ENCODE measurements around the gene MSLN. TPM values are rescaled to one million over a fixed set of nuclear protein-coding genes. Genes with fewer than 3 reads are reported as not detected.

The MSLN gene
- total and polyA plus RNA-seq, 2 of the 13 experiments (the other 11 are each of a cell fraction or from before 2014, with no cell fraction given): 2.0 to 2.3 TPM

GRCh38 chr16:802914-803753 is 42.6 kb downstream of the MSLN start:
- no peaks in the 10 kb centered on the region for H4K20me1 ChIP-seq (ENCODE audit: insufficient read depth, low read length)
- peaks cover 28 to 54% of the 10 kb centered on the region in 2 experiments for H3K27me3 ChIP-seq (ENCODE audit: control insufficient read depth in 1 of 2, insufficient read depth in 2 of 2, low read length in 2 of 2)
- H3K4me1 ChIP-seq (ENCODE audit: insufficient read depth, low read length): no peaks in the 10 kb centered on the region
- DNase-seq (ENCODE audit: low spot score) (no peak), FAIRE-seq (no peak), ATAC-seq (no peak)
- BruUV-seq (replicated peaks): no TSS peak
- CTCF ChIA-PET (ENCODE audit: low intra/inter-chr PET ratio, low total read pairs): no interaction called here
- no peaks in the 10 kb centered on the region for H3K9me3 ChIP-seq (ENCODE audit: low read length)
- no peak overlapping the region for H3K9ac ChIP-seq (ENCODE audit: insufficient read depth, low read depth, low read length)
- no peak for TF ChIP-seq MED1 (CRISPR knock-in tag; IDR thresholded peaks at IDR 0.05)
- no peak for TF ChIP-seq HMG20A (CRISPR knock-in tag; IDR thresholded peaks at IDR 0.05; ENCODE audit: borderline replicate concordance)
- TF ChIP-seq ZNF703 (CRISPR knock-in tag; IDR thresholded peaks at IDR 0.05; ENCODE audit: borderline replicate concordance): no peak
- no peak for TF ChIP-seq ZFP36 (IDR thresholded peaks at IDR 0.05; ENCODE audit: borderline replicate concordance, low read depth, low read length, partially characterized antibody)
- no peak for TF ChIP-seq NFYB (CRISPR knock-in tag; IDR thresholded peaks at IDR 0.05)
- TF ChIP-seq DMAP1 (CRISPR knock-in tag; IDR thresholded peaks at IDR 0.05): no peak
- TF ChIP-seq HMGA1 (CRISPR knock-in tag; conservative IDR thresholded peaks at IDR 0.05): no peak
- no peak for TF ChIP-seq MYNN (CRISPR knock-in tag; IDR thresholded peaks at IDR 0.05; ENCODE audit: low read depth)
- no peak for TF ChIP-seq DRAP1 (CRISPR knock-in tag; IDR thresholded peaks at IDR 0.05)
- no peak overlapping the region for H3K4me2 ChIP-seq (ENCODE audit: low read depth, low read length)
- intact Hi-C loops (cut with micrococcal nuclease; ENCODE audit: unreplicated experiment): no loop called here
- no peaks in the 10 kb centered on the region for H3K79me2 ChIP-seq (ENCODE audit: insufficient read depth, low read length)
- in situ Hi-C loops (cut with HindIII; ENCODE audit: extremely low pct_ligation_motif_present, low pct_unique_long_range_greater_than_20kb): loop anchor here (25.0 kb wide), 1 partner anchor 409 kb away; no protein-coding TSS in a partner anchor
- 48% methylated on average over 8 of the region's 33 CpGs for WGBS (ENCODE audit: low lambda C conversion rate)
- H3K4me3 ChIP-seq (replicated peaks in 1 of 3; ENCODE audit: insufficient read depth in 1 of 3, low read depth in 2 of 3, low read length in 3 of 3): no peak overlapping the region
- POLR2A ChIA-PET: no interaction called here
- H2AFZ ChIP-seq (ENCODE audit: low read length): no peak overlapping the region
- H3K27ac ChIP-seq (ENCODE audit: extremely low read length, insufficient read depth, low read length): no peak overlapping the region
- H3K36me3 ChIP-seq (replicated peaks in 1 of 2; ENCODE audit: control insufficient read depth in 1 of 2, insufficient read depth in 2 of 2, low read length in 2 of 2): no peaks in the 10 kb centered on the region

All from HepG2 (cell line).